H1 (cell line): ENCODE measurements around the gene CYB5B. TPM values are rescaled to one million over a fixed set of nuclear protein-coding genes. Genes with fewer than 3 reads are reported as not detected.

Experiments
- CTCF ChIA-PET: fragments of 300-600 bp; sonication (Branson Sonifier 250); formaldehyde crosslinking; loops from one replicate; lab custom pipeline; 2021; ENCODE audit not compliant: partially characterized antibody; lab: Charles Lee
- POLR2A ChIA-PET: fragments of 300-600 bp; sonication (Branson Sonifier 250); formaldehyde crosslinking; loops from one replicate; lab custom pipeline; 2021; ENCODE audit warnings: inconsistent platforms; ENCODE audit not compliant: partially characterized antibody; lab: Charles Lee
- DNase-seq, 2 experiments: peaks; one replicate each; pipeline versions ENCODE4 v3.0.0 to v3.0.0-alpha.2; 2010 to 2022; ENCODE audit warnings: low spot score in 2 of 2, low read depth in 1 of 2, mixed read lengths in 1 of 2
- FAIRE-seq: peaks from 2 replicates; lab custom pipeline; 2011; peaks lifted over from hg19 to GRCh38; lab: Jason Lieb, UNC
- H2AFZ ChIP-seq: 2 replicates; pipeline ENCODE4 v1.8.1; 2012; ENCODE audit warnings: low read length, inconsistent platforms
- H2AK5ac ChIP-seq: 2 replicates; pipeline ENCODE4 v1.6.1; 2013; ENCODE audit warnings: low read depth, low read length
- H2BK120ac ChIP-seq: replicated peaks from 2 replicates; pipeline ENCODE3; 2013; ENCODE audit warnings: low read depth, low read length, inconsistent platforms
- H2BK12ac ChIP-seq: 2 replicates; pipeline ENCODE4 v1.6.1; 2013; ENCODE audit warnings: low read depth, low read length
- H2BK15ac ChIP-seq: 2 replicates; pipeline ENCODE4 v1.6.1; 2013; ENCODE audit warnings: low read length
- H2BK20ac ChIP-seq: 2 replicates; pipeline ENCODE4 v1.6.1; 2013; ENCODE audit warnings: low read length
- H2BK5ac ChIP-seq: 2 replicates; pipeline ENCODE4 v1.6.1; 2013; ENCODE audit warnings: low read depth, low read length
- H3K14ac ChIP-seq: 2 replicates; pipeline ENCODE4 v1.6.1; 2013; ENCODE audit warnings: inconsistent platforms; ENCODE audit not compliant: insufficient read length
- H3K18ac ChIP-seq: 2 replicates; pipeline ENCODE4 v1.6.1; 2013; ENCODE audit warnings: low read length; ENCODE audit errors: extremely low read depth
- H3K23ac ChIP-seq: 2 replicates; pipeline ENCODE4 v1.6.1; 2013; ENCODE audit warnings: inconsistent platforms; ENCODE audit not compliant: insufficient read length
- H3K23me2 ChIP-seq: 2 replicates; pipeline ENCODE4 v1.6.1; 2013; ENCODE audit warnings: low read depth, low read length
- H3K27ac ChIP-seq: 2 replicates; pipeline ENCODE4 v1.6.1; 2011; ENCODE audit warnings: low read depth, low read length, inconsistent platforms
- H3K27me3 ChIP-seq, 4 experiments: replicated peaks in 1 of 4; 1 replicate in 1 of 4; 2 replicates in 3 of 4; pipeline versions ENCODE4 v1.6.1 to v1.8.1; 2011 to 2013; ENCODE audit warnings: low read length in 3 of 4, mild to moderate bottlenecking in 3 of 4, inconsistent platforms in 2 of 4, mixed read lengths in 2 of 4, moderate library complexity in 1 of 4; ENCODE audit not compliant: control insufficient read depth in 3 of 4, insufficient read depth in 3 of 4; ENCODE audit errors: extremely low read depth in 1 of 4
- H3K36me3 ChIP-seq, 4 experiments: 2 replicates each; pipeline versions ENCODE4 v1.6.1 to v1.8.1; 2011 to 2013; ENCODE audit warnings: mild to moderate bottlenecking in 4 of 4, low read length in 3 of 4, moderate library complexity in 2 of 4, control low read depth in 1 of 4, inconsistent platforms in 1 of 4; ENCODE audit not compliant: insufficient read depth in 4 of 4, control insufficient read depth in 2 of 4
- H3K4ac ChIP-seq: replicated peaks from 2 replicates; pipeline ENCODE3; 2013; ENCODE audit warnings: low read length, low read depth, mixed read lengths, inconsistent platforms; ENCODE audit not compliant: insufficient read length
- H3K4me1 ChIP-seq, 4 experiments: replicated peaks in 1 of 4; 1 replicate in 1 of 4; 2 replicates in 3 of 4; pipeline versions ENCODE4 v1.6.1 to v1.8.1; 2011 to 2013; ENCODE audit warnings: low read length in 3 of 4, inconsistent platforms in 2 of 4, mixed read lengths in 1 of 4; ENCODE audit not compliant: insufficient read depth in 4 of 4, control insufficient read depth in 3 of 4
- H3K4me2 ChIP-seq, 2 experiments: 2 replicates each; pipeline versions ENCODE4 v1.6.1 to v1.8.1; 2011 to 2013; ENCODE audit warnings: low read depth in 2 of 2, low read length in 2 of 2, control low read depth in 1 of 2, inconsistent platforms in 1 of 2, mild to moderate bottlenecking in 1 of 2; ENCODE audit not compliant: insufficient read depth in 1 of 2
- H3K4me3 ChIP-seq, 4 experiments: fragments of 200-600, 300-600 bp in 1 of 4; sonication (generic), shearing (Covaris generic), sonication (Bioruptor Twin) in 1 of 4; 2 replicates each; pipeline versions ENCODE4 v1.5.1 to v1.8.1; 2011 to 2016; ENCODE audit warnings: low read length in 4 of 4, low read depth in 3 of 4, control low read depth in 2 of 4, inconsistent platforms in 2 of 4, mild to moderate bottlenecking in 2 of 4, mixed read lengths in 1 of 4, moderate library complexity in 1 of 4; ENCODE audit not compliant: insufficient read depth in 2 of 4; ENCODE audit errors: extremely low read depth in 1 of 4
- H3K56ac ChIP-seq: replicated peaks from 2 replicates; pipeline ENCODE3; 2013; ENCODE audit warnings: low read depth, mild to moderate bottlenecking, mixed read lengths, low read length, inconsistent platforms; ENCODE audit not compliant: insufficient read length
- H3K79me1 ChIP-seq: 2 replicates; pipeline ENCODE4 v1.6.1; 2013; ENCODE audit warnings: low read depth, low read length, control low read depth
- H3K79me2 ChIP-seq, 2 experiments: 2 replicates each; pipeline versions ENCODE4 v1.6.1 to v1.8.1; 2012 to 2013; ENCODE audit warnings: low read length in 2 of 2, mild to moderate bottlenecking in 2 of 2, inconsistent platforms in 1 of 2; ENCODE audit not compliant: insufficient read depth in 2 of 2, control insufficient read depth in 1 of 2
- H3K9ac ChIP-seq, 4 experiments: replicated peaks in 1 of 4; 1 replicate in 1 of 4; 2 replicates in 3 of 4; pipeline versions ENCODE4 v1.6.1 to v1.8.1; 2011 to 2013; ENCODE audit warnings: low read depth in 3 of 4, low read length in 3 of 4, control low read depth in 2 of 4, mild to moderate bottlenecking in 2 of 4, moderate library complexity in 2 of 4, inconsistent platforms in 1 of 4; ENCODE audit errors: extremely low read depth in 1 of 4
- H3K9me3 ChIP-seq, 2 experiments: 2 replicates each; pipeline versions ENCODE4 v1.6.1 to v1.8.1; 2012 to 2013; ENCODE audit warnings: mild to moderate bottlenecking in 2 of 2, moderate library complexity in 2 of 2, control low read depth in 1 of 2, inconsistent platforms in 1 of 2, low read depth in 1 of 2, low read length in 1 of 2, mixed read lengths in 1 of 2; ENCODE audit not compliant: insufficient read depth in 2 of 2
- H4K20me1 ChIP-seq, 2 experiments: replicated peaks in 1 of 2; 2 replicates each; pipeline versions ENCODE3 to v1.8.1; 2011 to 2013; ENCODE audit warnings: inconsistent platforms in 2 of 2, low read length in 2 of 2, mild to moderate bottlenecking in 1 of 2; ENCODE audit not compliant: insufficient read depth in 2 of 2, control insufficient read depth in 1 of 2
- H4K5ac ChIP-seq: 2 replicates; pipeline ENCODE4 v1.6.1; 2013; ENCODE audit warnings: low read length, low read depth, mixed read lengths, inconsistent platforms; ENCODE audit not compliant: insufficient read length
- H4K8ac ChIP-seq: 2 replicates; pipeline ENCODE4 v1.8.0; 2013; ENCODE audit warnings: mild to moderate bottlenecking, moderate library complexity, low read length, inconsistent platforms; ENCODE audit not compliant: insufficient read depth; ENCODE audit errors: extremely low read depth
- H4K91ac ChIP-seq: replicated peaks from 2 replicates; pipeline ENCODE3; 2013; ENCODE audit warnings: low read length, mixed read lengths, inconsistent platforms; ENCODE audit not compliant: insufficient read length
- CBX5 ChIP-seq: fragments of 300-800, 300-1000 bp; sonication (generic); IDR thresholded peaks from 2 replicates; pipeline ENCODE4 v1.7.1; 2016; ENCODE audit warnings: antibody characterized with exemption, low read length, low read depth
- CREB1 ChIP-seq: IDR thresholded peaks from 2 replicates; pipeline ENCODE4 v1.6.1; 2012; ENCODE audit warnings: inconsistent platforms
- GTF2F1 ChIP-seq: IDR thresholded peaks from 2 replicates; pipeline ENCODE4 v1.6.1; 2012; ENCODE audit warnings: low read depth, low read length, improper control_type of control experiment, borderline replicate concordance
- JUND ChIP-seq: IDR thresholded peaks from 2 replicates; pipeline ENCODE4 v1.6.1; 2011; ENCODE audit warnings: mild to moderate bottlenecking, improper control_type of control experiment, low read length
- YY1 ChIP-seq: IDR thresholded peaks from 2 replicates; pipeline ENCODE4 v1.6.1; 2011; ENCODE audit warnings: low read depth, mild to moderate bottlenecking, low read length
- WGBS, 2 experiments: shearing (Covaris generic) in 1 of 2; methylation state at CpG; one replicate each; pipeline versions ENCODE4 v1.1.6 to v1.1.7; 2013 to 2015; ENCODE audit warnings: low lambda C conversion rate in 2 of 2, mixed read lengths in 2 of 2, inconsistent platforms in 1 of 2, low coverage in 1 of 2, missing lambda C conversion rate in 1 of 2; ENCODE audit not compliant: insufficient replicate concordance in 2 of 2, insufficient coverage in 1 of 2, insufficient read length in 1 of 2; ENCODE audit errors: extremely low coverage in 1 of 2, missing lambda C conversion rate in 1 of 2; 5-methylcytosine and 5-hydroxymethylcytosine counted together
- polyA plus RNA-seq, 7 experiments: library from polyadenylated mRNA; depleted of rRNA in 3 of 7; stranded (reverse) in 5 of 7; unstranded in 2 of 7; fragments of >200 nt in 5 of 7; fragments of 200-250 nt in 2 of 7; gene quantifications; 1 replicate in 5 of 7; 2 replicates in 1 of 7; 4 replicates in 1 of 7; pipeline versions ENCODE4 v1.2.1 to v1.2.3, GENCODE V29; 2011 to 2013; ENCODE audit warnings: missing spikeins in 2 of 7, mixed read lengths in 2 of 7
- total RNA-seq: library from RNA; stranded (reverse); fragmentation: NEBNext Ultra II Directional; extraction: Animal tissue kit (Norgen Biotek cat#: 25700); gene quantifications from 2 replicates; pipeline ENCODE4 v1.2.1, GENCODE V29; 2021

CYB5B gene
- total and polyA plus RNA-seq, 2 of the 8 experiments (the other 6 are each of a cell fraction or from before 2014, with no cell fraction given), result 108 to 127 TPM

GRCh38 chr16:69434066-69434465 is 9.6 kb downstream of the CYB5B start:
- no peak overlapping the region for H2BK12ac ChIP-seq
- no peak for TF ChIP-seq CBX5
- TF ChIP-seq GTF2F1, result no peak
- TF ChIP-seq CREB1, result no peak
- TF ChIP-seq YY1, result no peak
- no peak for TF ChIP-seq JUND
- TF ChIP-seq, all 59 proteins: peak for 0
- DNase-seq (no peak), FAIRE-seq (no peak)
- Histone ChIP-seq H3K36me3 (peaks cover 2 to 30% (median 11%) of the 10 kb centered on the region in 4 experiments; a peak in 7 of 8 replicates), H2BK120ac (no peak overlapping the region), H3K27ac (no peak overlapping the region), H3K27me3 (no peaks in the 10 kb centered on the region), H2BK20ac (no peak overlapping the region), H3K4me2 (no peak overlapping the region), H3K4ac (no peak overlapping the region), H4K91ac (no peak overlapping the region), H3K79me1 (peaks cover 4% of the 10 kb centered on the region; the same call in 1 of the 2 replicates), H3K79me2 (peaks cover under 1 to 73% of the 10 kb centered on the region in 2 experiments; a peak in 3 of 4 replicates), H3K9ac (no peak overlapping the region), H3K23ac (no peak overlapping the region), H3K4me1 (no peaks in the 10 kb centered on the region), H2BK15ac (no peak overlapping the region), H3K56ac (no peak overlapping the region), H2AK5ac (no peak overlapping the region), H3K4me3 (no peak overlapping the region), H2BK5ac (no peak overlapping the region), H4K20me1 (peaks cover 1 to 7% of the 10 kb centered on the region in 2 experiments), H2AFZ (no peak overlapping the region), H3K18ac (no peak overlapping the region), H3K14ac (no peak overlapping the region), H3K9me3 (0 out of 4 replicates have a peak, but pooled peaks cover 0 to 1% of the 10 kb centered on the region in 2 experiments), H4K8ac (no peak overlapping the region), H4K5ac (no peak overlapping the region), H3K23me2 (no peaks in the 10 kb centered on the region)
- ChIA-PET CTCF (no interaction called here), POLR2A (interaction anchor here (0.7 kb wide), 1 partner anchor 13 kb away, joined by 3 read pairs; no protein-coding TSS in a partner anchor)
- 96% methylated on average over 1 of the region's 1 CpG; no CpG with 5 or more reads in 1 of the 2 experiments for WGBS, 2 experiments
